ENCODE results near the gene GTF2A1. TPM values are rescaled to one million over a fixed set of nuclear protein-coding genes. Genes with fewer than 3 reads are reported as not detected.

GTF2A1 gene
- total and polyA plus RNA-seq, 4 donors: 2.9 to 22.1 (median 9.7) TPM

GRCh38 chr14:81153187-81153586 lies 67.6 kb downstream of the GTF2A1 start:
- Histone ChIP-seq H3K4me3 (ENCODE audit: low read depth in 1 of 3, low read length in 3 of 3) (no peak overlapping the region), H3K36me3 (ENCODE audit: control insufficient read depth in 4 of 4, insufficient read depth in 3 of 4, low read depth in 1 of 4, low read length in 3 of 4) (peaks cover 0 to 2% (median 0%) of the 10 kb centered on the region in 4 donors), H3K27ac (ENCODE audit: low read depth in 1 of 2, low read length in 2 of 2) (no peak overlapping the region), H3K9ac (ENCODE audit: low read depth in 1 of 2, low read length in 2 of 2) (no peak overlapping the region), H3K4me1 (ENCODE audit: control insufficient read depth in 4 of 4, insufficient read depth in 4 of 4, low read length in 3 of 4) (peaks cover 0 to 7% (median 2%) of the 10 kb centered on the region in 4 donors), H3K9me3 (ENCODE audit: control insufficient read depth in 4 of 4, low read length in 3 of 4) (no peaks in the 10 kb centered on the region), H3K27me3 (ENCODE audit: control insufficient read depth in 4 of 4, insufficient read depth in 4 of 4, low read length in 3 of 4) (no peaks in the 10 kb centered on the region)
- TF ChIP-seq NR2F2 (IDR thresholded peaks at IDR 0.05) (no peak), FOXA2 (IDR thresholded peaks at IDR 0.05) (no peak), MAX (IDR thresholded peaks at IDR 0.05) (no peak), TAF1 (conservative IDR thresholded peaks at IDR 0.05) (no peak), REST (IDR thresholded peaks at IDR 0.05) (no peak), RAD21 (IDR thresholded peaks at IDR 0.05) (no peak)
- WGBS: 90% methylated on average over 1 of the region's 1 CpG
- no peak for DNase-seq (ENCODE audit: low spot score)

- Histone ChIP-seq H3K9me3 (ENCODE audit: control insufficient read depth in 4 of 4, low read length in 3 of 4) (no peaks in the 10 kb centered on the region), H3K36me3 (ENCODE audit: control insufficient read depth in 4 of 4, insufficient read depth in 3 of 4, low read depth in 1 of 4, low read length in 3 of 4) (peaks cover 0 to under 1% (median 0%) of the 10 kb centered on the region in 4 donors), H3K4me1 (ENCODE audit: control insufficient read depth in 4 of 4, insufficient read depth in 4 of 4, low read length in 3 of 4) (peaks cover 2 to 21% (median 13%) of the 10 kb centered on the region in 4 donors), H3K4me3 (ENCODE audit: low read depth in 1 of 3, low read length in 3 of 3) (no peak overlapping the region), H3K9ac (ENCODE audit: low read depth in 1 of 2, low read length in 2 of 2) (no peak overlapping the region), H3K27me3 (ENCODE audit: control insufficient read depth in 4 of 4, insufficient read depth in 4 of 4, low read length in 3 of 4) (no peaks in the 10 kb centered on the region), H3K27ac (ENCODE audit: low read depth in 1 of 2, low read length in 2 of 2) (no peak overlapping the region)
- TF ChIP-seq TAF1 (conservative IDR thresholded peaks at IDR 0.05) (no peak), HNF4A (conservative IDR thresholded peaks at IDR 0.05) (peak; percentile 59 to 80), RXRA (IDR thresholded peaks at IDR 0.05) (peak in 1 of 2 donors; percentile 37), MAX (IDR thresholded peaks at IDR 0.05) (peak; percentile 9)
- DNase-seq (ENCODE audit: low spot score): no peak
- 28% methylated on average over 4 of the region's 4 CpGs for WGBS
Measured at GRCh38 chr14:81148635-81149034, 72.1 kb downstream of the GTF2A1 start.

GRCh38 chr14:81147140-81147897 lies 73.4 kb downstream of the GTF2A1 start:
- 69% methylated on average over 2 of the region's 2 CpGs for WGBS
- H3K36me3 ChIP-seq (ENCODE audit: control insufficient read depth in 4 of 4, insufficient read depth in 3 of 4, low read depth in 1 of 4, low read length in 3 of 4): no peaks in the 10 kb centered on the region

More at GRCh38 chr14:81147140-81147897, 73.4 kb downstream of the GTF2A1 start:
- Histone ChIP-seq H3K9ac (ENCODE audit: low read depth in 1 of 2, low read length in 2 of 2) (no peak overlapping the region), H3K4me3 (ENCODE audit: low read depth in 1 of 3, low read length in 3 of 3) (no peak overlapping the region), H3K4me1 (ENCODE audit: control insufficient read depth in 4 of 4, insufficient read depth in 4 of 4, low read length in 3 of 4) (peaks cover 2 to 21% (median 13%) of the 10 kb centered on the region in 4 donors), H3K27me3 (ENCODE audit: control insufficient read depth in 4 of 4, insufficient read depth in 4 of 4, low read length in 3 of 4) (no peaks in the 10 kb centered on the region), H3K9me3 (ENCODE audit: control insufficient read depth in 4 of 4, low read length in 3 of 4) (no peaks in the 10 kb centered on the region), H3K27ac (ENCODE audit: low read depth in 1 of 2, low read length in 2 of 2) (no peak overlapping the region)
- TF ChIP-seq RAD21 (IDR thresholded peaks at IDR 0.05): no peak
- no peak for TF ChIP-seq TAF1 (conservative IDR thresholded peaks at IDR 0.05)
- no peak for TF ChIP-seq FOXA2 (IDR thresholded peaks at IDR 0.05)
- TF ChIP-seq, protein P1, sequence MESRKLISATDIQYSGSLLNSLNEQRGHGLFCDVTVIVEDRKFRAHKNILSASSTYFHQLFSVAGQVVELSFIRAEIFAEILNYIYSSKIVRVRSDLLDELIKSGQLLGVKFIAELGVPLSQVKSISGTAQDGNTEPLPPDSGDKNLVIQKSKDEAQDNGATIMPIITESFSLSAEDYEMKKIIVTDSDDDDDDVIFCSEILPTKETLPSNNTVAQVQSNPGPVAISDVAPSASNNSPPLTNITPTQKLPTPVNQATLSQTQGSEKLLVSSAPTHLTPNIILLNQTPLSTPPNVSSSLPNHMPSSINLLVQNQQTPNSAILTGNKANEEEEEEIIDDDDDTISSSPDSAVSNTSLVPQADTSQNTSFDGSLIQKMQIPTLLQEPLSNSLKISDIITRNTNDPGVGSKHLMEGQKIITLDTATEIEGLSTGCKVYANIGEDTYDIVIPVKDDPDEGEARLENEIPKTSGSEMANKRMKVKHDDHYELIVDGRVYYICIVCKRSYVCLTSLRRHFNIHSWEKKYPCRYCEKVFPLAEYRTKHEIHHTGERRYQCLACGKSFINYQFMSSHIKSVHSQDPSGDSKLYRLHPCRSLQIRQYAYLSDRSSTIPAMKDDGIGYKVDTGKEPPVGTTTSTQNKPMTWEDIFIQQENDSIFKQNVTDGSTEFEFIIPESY (IDR thresholded peaks at IDR 0.05): no peak
- TF ChIP-seq NR2F2 (IDR thresholded peaks at IDR 0.05): no peak
- TF ChIP-seq CTCF (IDR thresholded peaks at IDR 0.05; ENCODE audit: low read depth, low read length, missing input control): no peak
- TF ChIP-seq FOXA1 (IDR thresholded peaks at IDR 0.05): no peak
- TF ChIP-seq MAX (IDR thresholded peaks at IDR 0.05): no peak
- TF ChIP-seq ATF3 (IDR thresholded peaks at IDR 0.05): no peak
- no peak for TF ChIP-seq SP1 (IDR thresholded peaks at IDR 0.05)
- no peak for TF ChIP-seq GABPA (IDR thresholded peaks at IDR 0.05 in 1 of 2, conservative IDR thresholded peaks at IDR 0.05 in 1 of 2)
- TF ChIP-seq EGR1 (IDR thresholded peaks at IDR 0.05; ENCODE audit: low read depth in 2 of 2): no peak
- no peak for TF ChIP-seq JUND (IDR thresholded peaks at IDR 0.05)
- no peak for TF ChIP-seq HNF4A (conservative IDR thresholded peaks at IDR 0.05)
- DNase-seq (ENCODE audit: low spot score): no peak
